Skeletal muscle tissue (tissue), 4 donors: ENCODE measurements around the gene KIAA1614. TPM values are rescaled to one million over a fixed set of nuclear protein-coding genes. Genes with fewer than 3 reads are reported as not detected.

Experiments
- H3K27ac ChIP-seq: one replicate; pipeline ENCODE4 v1.7.0; 2013; ENCODE audit warnings: mild to moderate bottlenecking, low read depth, low read length, inconsistent platforms
- H3K27me3 ChIP-seq, 3 donors: one replicate each; pipeline ENCODE4 v1.7.0; 2013; ENCODE audit warnings: low read length in 3 of 3; ENCODE audit not compliant: control insufficient read depth in 3 of 3, insufficient read depth in 3 of 3
- H3K36me3 ChIP-seq, 3 donors: one replicate each; pipeline ENCODE4 v1.7.0; 2013; ENCODE audit warnings: low read length in 3 of 3; ENCODE audit not compliant: control insufficient read depth in 3 of 3, insufficient read depth in 3 of 3
- H3K4me1 ChIP-seq, 3 donors: one replicate each; pipeline ENCODE4 v1.7.0; 2013; ENCODE audit warnings: low read length in 3 of 3, mild to moderate bottlenecking in 3 of 3; ENCODE audit not compliant: control insufficient read depth in 3 of 3, insufficient read depth in 3 of 3
- H3K4me3 ChIP-seq, 3 donors: one replicate each; pipeline ENCODE4 v1.7.0; 2013; ENCODE audit warnings: low read length in 3 of 3
- H3K9ac ChIP-seq, 3 donors: one replicate each; pipeline ENCODE4 v1.7.0; 2013; ENCODE audit warnings: low read length in 3 of 3, mild to moderate bottlenecking in 3 of 3, moderate library complexity in 2 of 3, low read depth in 1 of 3
- H3K9me3 ChIP-seq, 3 donors: one replicate each; pipeline ENCODE4 v1.7.0; 2013; ENCODE audit warnings: low read length in 3 of 3; ENCODE audit not compliant: control insufficient read depth in 3 of 3
- total RNA-seq: library from RNA; depleted of rRNA; stranded (reverse); fragments of >200 nt; gene quantifications from one replicate; pipeline ENCODE4 v1.2.3, GENCODE V29; 2014
- donor health status: Osteomylitis.

The KIAA1614 gene, protein sequence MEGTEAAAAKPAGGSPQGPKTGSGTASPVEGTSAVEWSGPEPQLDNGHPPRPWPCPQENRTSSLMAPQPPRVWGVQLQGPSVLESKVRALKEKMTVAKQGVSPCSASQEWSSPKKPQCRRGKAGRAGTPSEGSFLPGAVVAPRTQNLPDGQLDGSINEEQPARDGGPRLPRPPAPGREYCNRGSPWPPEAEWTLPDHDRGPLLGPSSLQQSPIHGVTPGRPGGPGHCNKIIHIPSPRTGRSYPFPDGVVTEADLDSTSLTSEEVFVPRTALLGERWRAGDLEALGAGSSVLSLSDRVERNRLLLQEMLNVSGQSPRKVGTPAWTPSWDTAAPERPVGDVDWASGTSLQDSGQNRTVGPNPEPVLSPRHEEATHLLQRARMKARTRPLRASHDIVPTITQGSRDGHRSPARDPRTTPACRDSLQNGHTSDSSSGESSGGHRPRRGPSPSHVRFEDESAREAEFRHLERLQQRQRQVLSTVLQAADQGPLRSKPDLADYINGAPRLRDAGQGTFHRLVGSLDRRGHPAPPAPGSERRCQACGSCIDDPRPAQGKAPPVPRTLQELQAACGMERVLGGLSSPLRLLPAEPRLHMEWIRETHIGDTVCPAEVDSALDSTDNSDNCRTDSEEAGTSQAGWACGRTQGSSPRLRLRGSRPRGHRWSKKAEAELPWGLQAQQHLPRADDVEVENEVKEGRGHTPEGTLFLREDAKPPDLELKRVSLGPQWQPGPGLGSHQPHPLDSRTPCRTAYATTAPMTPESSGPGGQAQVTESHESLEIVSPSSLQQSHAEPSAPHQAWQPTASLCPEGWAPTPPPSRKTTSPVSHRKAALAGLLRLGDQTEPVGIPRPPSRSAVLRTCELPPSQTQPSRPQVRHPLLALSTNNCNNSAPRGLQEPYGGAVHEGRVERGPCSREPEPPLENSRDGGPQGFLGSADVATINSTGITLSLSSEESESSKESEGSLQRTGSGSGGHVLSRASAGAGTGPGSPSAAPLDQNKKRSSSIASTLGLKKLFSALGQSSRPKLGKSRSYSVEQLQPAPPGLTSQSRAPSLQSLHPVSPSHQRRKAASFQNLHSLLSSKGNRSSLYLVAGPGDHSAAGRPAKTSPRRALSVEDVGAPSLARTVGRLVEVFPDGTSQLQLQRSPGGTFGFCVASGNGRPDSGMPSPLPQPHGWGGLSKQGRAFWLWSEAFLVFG
- total RNA-seq, result 13.6 TPM

DNA sequence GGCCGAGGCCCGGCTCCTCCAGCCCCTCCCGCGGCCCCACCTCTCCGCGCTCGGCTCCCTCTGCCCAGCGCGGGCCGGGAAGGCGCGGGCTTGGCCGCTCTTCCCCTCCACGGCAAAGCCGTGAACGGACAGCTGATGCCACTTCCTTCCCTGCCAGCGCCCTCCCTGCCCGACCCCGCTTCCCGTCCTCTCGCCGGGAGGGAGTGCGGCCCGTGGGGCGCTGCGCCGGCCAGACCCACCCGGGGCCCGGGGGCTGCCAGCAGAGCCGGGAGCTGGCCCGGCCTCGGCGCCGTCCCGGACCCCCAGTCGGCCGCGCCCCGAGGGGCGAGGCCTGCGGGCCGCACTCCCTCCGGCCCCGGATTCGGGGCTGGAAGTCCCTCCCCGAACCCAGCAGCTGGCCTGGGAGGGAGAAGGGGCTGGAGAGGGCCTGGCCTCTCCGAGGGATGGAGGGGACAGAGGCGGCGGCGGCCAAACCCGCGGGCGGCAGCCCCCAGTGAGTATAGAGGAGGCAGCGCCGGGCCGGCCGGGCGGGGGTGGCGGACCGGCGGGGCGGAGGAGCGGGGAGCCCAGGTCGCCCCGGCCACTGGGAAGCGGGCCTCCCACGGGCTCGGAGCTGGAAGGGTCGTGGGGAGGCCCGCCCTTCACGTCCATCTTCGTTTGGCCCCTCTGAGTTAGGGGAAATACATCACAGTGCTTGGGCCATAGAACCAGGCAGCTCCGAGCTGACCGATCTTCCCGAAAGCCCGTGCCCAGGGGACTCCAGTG lies at the start of gene KIAA1614:
Gene KIAA1614 (plus strand): TSS at position 97 of the 765 bp plus-strand sequence. CDS start 347 bp downstream, at position 444.
- Histone ChIP-seq H3K27me3 (peaks cover 3 to 30% (median 4%) of the 10 kb centered on the region in 3 donors), H3K27ac (peak within 1 kb of the TSS; percentile 54), H3K9me3 (no peaks in the 10 kb centered on the region), H3K4me1 (peaks cover 6 to 7% (median 7%) of the 10 kb centered on the region in 3 donors), H3K9ac (peak within 1 kb of the TSS; percentile 33 to 68 (median 59)), H3K4me3 (peak within 1 kb of the TSS; percentile 66 to 69 (median 67)), H3K36me3 (no peaks in the 10 kb centered on the region)

DNA sequence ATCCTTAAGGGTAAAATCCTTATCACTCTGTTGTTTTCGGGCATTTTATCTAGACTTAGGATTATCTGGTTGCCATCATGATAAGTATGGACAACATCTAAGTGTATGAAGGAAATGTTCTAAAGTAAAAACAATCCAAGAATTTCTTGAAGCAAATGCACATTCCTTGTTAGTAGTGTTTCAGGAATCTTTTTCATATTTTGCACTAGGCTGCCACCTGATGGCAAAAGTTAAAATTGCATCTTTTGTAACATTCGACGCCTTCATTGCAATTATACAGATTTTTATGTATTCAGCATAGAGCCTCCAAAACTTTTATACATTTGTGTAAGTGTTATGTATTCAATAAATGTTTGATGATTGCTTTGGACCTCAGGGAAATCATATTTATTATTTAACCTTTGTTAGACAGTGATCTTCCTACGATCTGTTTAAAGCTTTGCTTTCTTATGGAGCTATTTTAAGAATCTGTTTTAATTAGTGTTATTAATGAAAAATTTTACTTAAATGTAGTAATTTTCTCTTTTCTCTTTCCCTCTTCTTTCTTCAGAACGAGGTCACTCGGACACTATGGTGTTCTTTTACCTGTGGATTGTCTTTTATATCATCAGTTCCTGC lies 49.4 kb upstream of the KIAA1614 start:
- Histone ChIP-seq H3K4me3 (no peak overlapping the region), H3K27me3 (no peaks in the 10 kb centered on the region), H3K9me3 (no peaks in the 10 kb centered on the region), H3K9ac (no peak overlapping the region), H3K36me3 (peaks cover 0 to 3% (median 0%) of the 10 kb centered on the region in 3 donors), H3K4me1 (no peaks in the 10 kb centered on the region), H3K27ac (no peak overlapping the region)

DNA sequence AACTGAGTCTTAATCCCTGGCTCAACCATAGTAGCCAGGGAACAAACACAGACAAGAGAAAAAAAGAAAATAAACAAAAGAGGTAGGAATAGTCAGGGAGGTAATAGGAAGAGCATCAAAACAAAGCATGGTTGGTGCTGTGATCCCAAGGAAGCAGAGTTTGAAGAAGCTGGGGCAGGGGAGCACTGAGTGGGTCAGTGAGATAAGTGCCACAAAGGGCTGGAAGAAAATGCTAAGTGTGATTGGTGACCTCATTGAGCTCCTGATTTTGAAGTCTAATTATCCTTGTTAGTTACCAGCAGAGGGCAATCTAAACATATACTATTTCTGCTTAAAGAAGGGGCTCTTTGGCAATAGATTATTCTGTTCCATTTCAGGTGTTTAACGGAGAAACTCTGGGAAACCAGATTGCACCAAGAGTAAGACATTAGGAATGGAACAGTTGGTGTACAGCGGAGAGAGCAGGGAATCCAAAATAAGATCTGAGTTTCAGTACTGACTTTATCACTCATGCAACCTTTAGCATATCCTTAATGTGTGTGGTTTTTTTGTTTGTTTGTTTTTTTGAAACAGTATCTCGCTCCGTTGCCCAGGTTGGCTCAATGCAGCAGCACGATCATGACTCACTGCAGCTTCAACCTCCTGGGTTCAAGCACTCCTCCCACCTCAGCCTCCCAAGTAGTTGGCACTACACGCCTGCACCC lies 30.7 kb upstream of the KIAA1614 start:
- no peak overlapping the region for H3K9ac ChIP-seq
- H3K36me3 ChIP-seq, result peaks cover 5 to 17% (median 7%) of the 10 kb centered on the region in 3 donors
- no peak overlapping the region for H3K4me3 ChIP-seq
- H3K9me3 ChIP-seq, result no peaks in the 10 kb centered on the region
- H3K4me1 ChIP-seq, result peaks cover 0 to 4% (median 0%) of the 10 kb centered on the region in 3 donors
- no peaks in the 10 kb centered on the region for H3K27me3 ChIP-seq
- no peak overlapping the region for H3K27ac ChIP-seq

DNA sequence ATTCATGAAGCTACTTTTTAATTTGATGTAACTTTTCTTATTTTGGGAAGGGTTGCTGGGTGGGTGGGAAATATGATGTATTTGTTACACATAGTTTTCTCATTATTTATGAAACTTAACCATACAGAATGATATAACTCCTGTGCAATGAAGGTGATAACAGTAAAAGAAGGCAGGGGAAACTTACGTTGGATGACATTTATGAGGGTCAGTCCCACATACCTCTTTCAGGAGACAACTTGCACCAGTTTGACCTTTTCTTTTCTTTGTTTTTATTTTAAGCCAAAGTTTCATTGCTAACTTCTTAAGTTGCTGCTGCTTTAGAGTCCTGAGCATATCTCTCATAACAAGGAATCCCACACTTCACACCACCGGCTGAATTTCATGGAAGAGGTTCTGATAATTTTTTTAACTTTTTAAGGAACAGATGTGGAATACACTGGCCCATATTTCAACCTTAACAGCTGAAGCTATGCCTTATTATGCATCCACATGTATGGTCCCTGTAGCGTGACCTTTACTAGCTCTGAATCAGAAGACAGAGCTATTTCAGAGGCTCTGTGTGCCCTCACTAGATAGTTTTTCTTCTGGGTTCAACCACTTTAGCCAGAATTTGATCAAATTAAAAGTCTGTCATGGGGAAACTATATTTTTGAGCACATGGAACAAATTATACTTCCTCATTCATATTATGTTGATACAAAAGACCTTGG lies 28.0 kb upstream of the KIAA1614 start:
- Histone ChIP-seq H3K9ac (no peak overlapping the region), H3K27me3 (no peaks in the 10 kb centered on the region), H3K4me3 (no peak overlapping the region), H3K4me1 (peaks cover 0 to 4% (median 0%) of the 10 kb centered on the region in 3 donors), H3K9me3 (no peaks in the 10 kb centered on the region), H3K27ac (no peak overlapping the region), H3K36me3 (peaks cover 3 to 13% (median 4%) of the 10 kb centered on the region in 3 donors)

DNA sequence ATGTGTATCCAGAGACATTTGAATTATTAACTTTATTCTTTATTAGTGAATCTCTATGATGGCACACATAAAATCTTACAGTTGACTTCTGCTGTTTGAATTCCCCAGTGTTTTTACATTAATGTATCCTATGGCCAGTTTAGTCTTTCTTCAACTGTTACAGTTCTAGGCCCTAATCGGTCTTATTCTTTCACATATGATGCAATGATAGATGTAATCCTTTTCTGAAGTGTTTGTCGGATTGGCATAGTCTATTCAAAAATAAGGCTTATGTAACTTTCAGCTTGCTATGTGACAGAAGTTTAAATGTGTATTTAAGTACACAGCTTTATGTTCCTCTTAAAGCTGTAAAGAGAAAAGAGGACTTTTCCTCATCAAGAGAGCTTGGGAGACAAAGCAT lies 26.4 kb upstream of the KIAA1614 start:
- Histone ChIP-seq H3K27me3 (no peaks in the 10 kb centered on the region), H3K4me1 (peaks cover 0 to 4% (median 0%) of the 10 kb centered on the region in 3 donors), H3K36me3 (peaks cover 0 to 7% (median 0%) of the 10 kb centered on the region in 3 donors), H3K27ac (no peak overlapping the region), H3K9me3 (no peaks in the 10 kb centered on the region), H3K4me3 (no peak overlapping the region), H3K9ac (no peak overlapping the region)

DNA sequence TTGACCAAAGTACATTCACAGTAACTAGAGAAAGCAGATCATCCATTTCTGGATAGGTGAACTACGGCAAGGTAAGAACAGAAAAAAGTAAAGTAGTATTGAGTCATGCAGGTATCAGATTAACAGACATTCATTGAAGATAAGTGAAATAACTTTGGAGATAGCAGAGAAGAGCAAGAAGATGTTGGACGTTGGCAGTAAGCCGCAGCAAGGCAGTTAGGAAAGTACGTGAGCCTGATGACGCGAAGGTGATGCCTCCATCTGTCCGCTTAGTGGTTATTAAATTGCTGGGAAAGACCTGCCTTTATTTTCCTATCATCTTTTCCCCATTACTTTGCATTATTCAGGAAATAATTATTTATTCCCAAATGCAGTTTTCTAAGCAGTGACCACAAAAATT lies 24.9 kb upstream of the KIAA1614 start:
- no peak overlapping the region for H3K4me3 ChIP-seq
- no peaks in the 10 kb centered on the region for H3K9me3 ChIP-seq
- no peak overlapping the region for H3K27ac ChIP-seq
- no peak overlapping the region for H3K9ac ChIP-seq
- H3K36me3 ChIP-seq, result peaks cover 0 to 7% (median 0%) of the 10 kb centered on the region in 3 donors
- no peaks in the 10 kb centered on the region for H3K4me1 ChIP-seq
- no peaks in the 10 kb centered on the region for H3K27me3 ChIP-seq

DNA sequence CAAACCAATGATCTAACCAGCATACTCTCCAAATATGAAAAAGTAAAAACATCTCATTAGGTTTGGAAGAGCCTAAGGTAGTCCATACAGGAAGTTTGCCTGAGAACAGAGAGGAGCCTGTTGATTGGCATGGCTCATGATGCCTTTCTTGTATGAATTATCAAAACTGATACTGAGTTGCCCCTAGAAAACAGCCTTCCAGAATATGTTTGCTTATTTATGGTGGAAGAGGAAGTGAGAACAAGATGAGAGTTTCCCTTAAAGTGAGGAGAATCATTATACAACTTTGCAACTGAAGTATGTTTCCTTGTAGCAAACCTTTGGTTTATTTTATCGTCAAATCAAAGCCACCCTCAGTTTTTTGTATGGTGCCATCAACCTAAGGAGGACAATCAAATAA lies 23.8 kb upstream of the KIAA1614 start:
- Histone ChIP-seq H3K4me3 (no peak overlapping the region), H3K9ac (no peak overlapping the region), H3K9me3 (no peaks in the 10 kb centered on the region), H3K27me3 (no peaks in the 10 kb centered on the region), H3K27ac (no peak overlapping the region), H3K36me3 (peaks cover 0 to 7% (median 0%) of the 10 kb centered on the region in 3 donors), H3K4me1 (no peaks in the 10 kb centered on the region)

DNA sequence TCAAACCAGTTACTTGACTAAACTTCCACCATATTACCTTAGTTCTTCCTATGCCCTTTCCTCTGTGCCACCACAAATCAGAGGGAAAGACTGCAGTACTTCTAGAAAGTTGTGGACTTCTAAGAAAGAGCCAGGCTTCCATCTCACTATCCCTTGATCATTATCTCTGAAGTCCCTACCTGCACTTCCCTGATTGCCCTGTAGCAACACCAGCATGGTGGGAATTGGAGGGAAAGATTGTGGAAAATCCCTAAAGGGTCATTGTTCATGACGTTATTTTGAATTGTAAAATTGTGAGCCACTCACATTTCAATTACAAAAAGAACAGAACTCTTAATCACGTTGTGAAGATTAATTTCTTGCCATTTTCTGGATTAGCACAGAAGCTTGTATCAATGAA lies 23.4 kb upstream of the KIAA1614 start:
- Histone ChIP-seq H3K9me3 (no peaks in the 10 kb centered on the region), H3K36me3 (peaks cover 0 to 5% (median 0%) of the 10 kb centered on the region in 3 donors), H3K4me3 (no peak overlapping the region), H3K27me3 (no peaks in the 10 kb centered on the region), H3K27ac (no peak overlapping the region), H3K9ac (no peak overlapping the region), H3K4me1 (no peaks in the 10 kb centered on the region)
